HTR-8/SVneo (cell line): ENCODE results near the gene IZUMO1.
A peak's percentile ranks its signal among the peaks of the same experiment; 100 is the strongest.
"Not testable (repeated sequence)": the region's sequence is repeated elsewhere in the genome, so short reads cannot be mapped to it uniquely, and the experiment has no call there.

Experiments used
- DNase-seq: peaks from one replicate; pipeline ENCODE4 v3.0.0; 2011; ENCODE audit warnings: low spot score, mixed read lengths; ENCODE audit not compliant: insufficient read length
- FAIRE-seq: peaks from 2 replicates; lab custom pipeline; 2011; peaks lifted over from hg19 to GRCh38; lab: Jason Lieb, UNC

Gene IZUMO1

DNA sequence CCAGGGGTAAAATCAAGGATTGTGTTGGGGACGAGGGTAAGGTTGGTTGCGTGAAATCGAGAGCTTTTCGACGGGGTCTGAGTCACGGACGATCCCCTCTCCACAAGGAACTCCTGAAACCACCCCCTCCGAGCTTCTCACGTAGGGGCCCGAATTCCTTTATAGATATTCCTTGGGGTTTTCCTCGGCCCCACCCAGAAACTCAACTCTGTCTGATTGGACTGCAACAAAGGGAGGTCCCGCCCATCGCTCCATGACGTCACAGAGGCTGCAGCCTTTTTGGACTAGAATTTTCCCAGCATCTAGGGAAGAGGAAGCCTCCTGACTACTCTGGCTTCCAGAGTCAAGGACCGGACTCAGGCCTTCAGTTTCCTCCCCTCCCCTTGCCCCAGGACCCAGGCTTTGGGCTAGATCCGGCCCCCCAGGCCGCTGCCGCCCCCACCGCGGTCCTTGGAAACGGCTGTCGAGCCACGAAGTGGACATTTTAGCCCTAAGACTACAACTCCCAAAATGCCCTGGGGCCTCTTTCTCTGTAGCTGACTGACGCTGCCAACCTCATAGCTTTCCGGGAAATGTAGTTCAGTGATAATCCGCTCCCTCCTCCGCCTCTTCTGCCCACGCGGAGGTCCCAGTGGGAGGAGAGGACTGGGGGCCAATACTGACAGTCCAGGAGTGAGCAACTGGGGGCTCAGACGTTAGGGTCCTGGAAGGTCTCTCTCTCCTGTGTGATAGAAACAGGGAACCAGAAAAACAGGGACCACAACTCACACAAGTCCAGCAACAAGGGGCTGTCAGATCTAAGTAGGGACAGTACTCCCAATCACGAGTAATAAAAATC is at the start of gene IZUMO1:
TSS of gene IZUMO1 (minus strand) at position 172 of the 838 bp plus-strand sequence. CDS start 1,050 bp downstream, outside the sequence.
- no peak for FAIRE-seq
- DNase-seq, result peak; percentile 93

DNA sequence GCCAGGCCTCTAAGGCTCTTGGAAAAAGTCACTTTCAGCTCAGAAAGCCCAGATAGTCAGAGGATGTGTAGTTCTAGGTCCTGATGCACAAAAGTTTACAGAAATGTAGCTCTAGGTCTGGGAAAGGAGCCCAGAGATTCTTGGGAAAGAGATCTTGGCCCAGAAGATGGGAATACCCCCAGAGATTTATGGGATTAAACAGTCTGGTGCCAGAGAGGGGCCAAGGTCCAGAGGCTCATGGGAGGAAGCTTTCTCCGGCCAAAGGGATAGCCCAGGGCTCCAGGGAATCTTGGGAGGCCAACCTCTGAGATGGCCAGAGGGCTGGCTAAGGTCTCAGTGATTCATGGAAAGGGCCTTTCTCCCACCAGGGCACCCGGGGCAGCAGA is 49.0 kb upstream of the IZUMO1 start:
- FAIRE-seq (no peak), DNase-seq (no peak)

- peak; percentile 96 for FAIRE-seq
- peak; percentile 89 for DNase-seq
Observed at GRCh38 chr19:48795055-48795684, 48.5 kb upstream of the IZUMO1 start.

GRCh38 chr19:48794291-48794690 is 47.6 kb upstream of the IZUMO1 start:
- DNase-seq, result no peak
- FAIRE-seq, result no peak

DNA sequence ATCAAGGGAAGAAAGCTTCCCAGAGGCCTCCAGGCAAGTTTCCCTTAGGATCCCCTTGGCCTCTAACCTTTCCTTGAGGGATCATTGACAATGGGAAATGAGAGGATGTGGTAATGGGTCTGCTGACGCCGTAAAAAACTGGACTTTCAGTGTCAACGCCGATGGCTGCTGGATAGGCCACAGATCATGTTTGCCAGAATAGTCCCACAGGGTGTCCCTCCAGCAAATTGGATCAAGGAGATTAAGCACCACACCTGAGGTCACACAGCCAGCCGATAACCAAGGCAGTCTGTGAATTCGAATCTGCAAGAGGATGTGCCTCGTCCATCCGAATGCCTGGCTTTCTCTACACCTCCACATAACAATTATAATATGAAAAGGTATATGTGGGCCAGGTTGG is 46.6 kb upstream of the IZUMO1 start:
- DNase-seq (no peak), FAIRE-seq (no peak)

DNA sequence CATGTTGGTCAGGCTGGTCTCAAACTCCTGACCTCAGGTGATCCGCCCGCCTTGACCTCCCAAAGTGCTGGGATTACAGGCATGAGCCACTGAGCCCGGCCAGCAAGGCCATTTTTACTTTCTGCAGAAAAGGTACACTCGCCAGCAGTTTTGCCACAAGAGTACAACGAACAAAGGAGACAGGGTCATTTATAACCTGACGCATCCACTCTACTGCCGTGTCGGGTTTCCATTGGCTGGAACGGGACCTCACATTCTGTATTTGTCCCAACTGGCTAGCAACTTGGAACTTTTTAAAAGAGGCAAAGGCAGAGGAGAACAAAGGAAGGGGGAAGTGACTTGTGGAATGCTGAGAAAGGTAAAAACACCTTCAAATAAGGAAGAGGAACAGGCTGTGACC is 40.6 kb upstream of the IZUMO1 start:
- not testable (repeated sequence) for FAIRE-seq, DNase-seq

DNA sequence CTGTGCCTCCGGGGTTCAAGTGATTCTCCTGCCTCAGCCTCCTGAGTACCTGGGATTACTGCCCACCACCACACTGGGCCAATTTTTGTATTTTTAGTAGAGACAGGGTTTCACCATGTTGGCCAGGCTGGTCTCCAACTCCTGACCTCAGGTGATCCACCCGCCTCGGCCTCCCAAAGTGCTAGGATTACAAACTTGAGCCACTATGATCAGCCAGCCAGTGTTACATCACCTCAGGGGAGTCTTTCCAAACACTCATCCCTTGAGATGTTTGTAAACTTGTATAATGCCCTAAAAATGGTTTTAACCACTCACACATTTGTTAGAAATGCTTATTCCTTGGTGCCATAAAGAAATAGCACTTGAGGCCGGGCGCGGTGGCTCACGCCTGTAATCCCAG is 39.7 kb upstream of the IZUMO1 start:
- FAIRE-seq, DNase-seq: not testable (repeated sequence)

DNA sequence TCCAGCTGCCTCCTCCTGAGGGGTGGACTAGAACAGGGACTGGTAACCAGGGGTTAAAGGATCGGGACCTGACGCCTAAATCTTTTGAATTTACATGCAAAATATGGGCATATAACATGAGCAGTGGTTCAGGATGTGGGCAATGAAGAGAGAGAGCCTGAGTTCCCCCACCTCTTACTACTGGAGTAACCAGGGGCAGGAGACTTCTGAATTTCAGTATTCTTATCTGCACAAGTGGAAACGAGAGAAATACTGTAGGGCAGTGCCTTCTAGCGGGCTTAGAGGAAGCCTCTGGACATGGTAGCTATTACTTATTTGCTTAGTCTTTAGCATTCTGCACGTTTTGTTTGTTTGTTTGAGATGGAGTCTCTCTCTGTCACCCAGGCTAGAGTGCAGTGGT is 37.8 kb upstream of the IZUMO1 start:
- no peak for FAIRE-seq
- no peak for DNase-seq

DNA sequence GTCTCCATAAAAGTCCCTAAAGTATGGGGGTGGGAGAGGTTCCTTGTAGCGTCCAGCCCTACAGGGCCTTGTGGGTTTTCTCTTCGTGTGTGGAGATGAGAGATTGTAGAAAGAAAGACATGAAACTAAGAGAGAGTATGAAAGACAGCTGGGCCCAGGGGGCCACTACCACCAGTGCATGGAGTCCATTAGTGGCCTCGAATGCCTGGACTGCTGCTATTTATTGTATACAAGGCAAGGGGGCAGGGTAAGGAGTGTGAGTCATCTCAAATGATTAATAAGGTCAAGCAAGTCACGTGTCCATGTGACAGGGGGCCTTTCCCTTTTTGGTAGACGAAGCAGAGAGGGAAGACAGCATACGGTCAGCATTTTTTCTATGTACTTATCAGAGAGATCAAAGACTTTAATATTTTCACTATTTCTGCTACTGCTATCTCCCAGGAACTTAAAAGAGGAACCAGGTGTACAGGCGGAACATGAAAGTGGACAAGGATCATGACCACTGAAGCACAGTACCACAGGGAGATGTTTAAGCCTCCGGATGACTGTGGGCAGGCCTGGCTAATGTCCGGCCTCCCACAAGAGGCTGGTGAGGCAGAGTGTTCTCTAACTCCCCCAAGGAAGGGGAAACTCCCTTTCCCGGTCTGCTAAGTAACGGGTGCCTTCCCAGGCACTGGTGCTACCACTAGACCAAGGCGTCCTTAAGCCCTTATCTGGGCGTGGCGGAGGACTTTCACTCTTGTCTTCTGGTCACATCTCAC is 34.1 kb upstream of the IZUMO1 start:
- peak; percentile 20 for FAIRE-seq
- no peak for DNase-seq

GRCh38 chr19:48779636-48780035 is 32.9 kb upstream of the IZUMO1 start:
- FAIRE-seq (no peak), DNase-seq (no peak)

DNA sequence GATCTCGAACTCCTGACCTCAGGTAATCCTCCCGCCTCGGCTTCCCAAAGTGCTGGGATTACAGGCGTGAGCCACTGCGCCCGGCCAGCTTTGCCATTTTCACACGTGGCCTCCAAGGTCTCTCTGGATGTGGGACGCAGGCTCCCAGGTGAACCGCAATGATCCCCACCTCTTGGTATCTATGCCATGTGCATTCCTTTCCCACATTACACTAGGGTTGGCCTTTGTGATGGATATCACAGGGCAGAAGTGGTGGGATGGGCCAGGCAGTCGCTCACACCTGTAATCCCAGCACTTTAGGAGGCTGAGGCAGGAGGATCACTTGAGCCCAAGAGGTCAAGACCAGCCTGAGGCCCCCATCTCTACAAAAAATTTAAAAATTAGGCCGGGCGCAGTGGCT is 31.0 kb upstream of the IZUMO1 start:
- FAIRE-seq, result no peak
- DNase-seq, result no peak

DNA sequence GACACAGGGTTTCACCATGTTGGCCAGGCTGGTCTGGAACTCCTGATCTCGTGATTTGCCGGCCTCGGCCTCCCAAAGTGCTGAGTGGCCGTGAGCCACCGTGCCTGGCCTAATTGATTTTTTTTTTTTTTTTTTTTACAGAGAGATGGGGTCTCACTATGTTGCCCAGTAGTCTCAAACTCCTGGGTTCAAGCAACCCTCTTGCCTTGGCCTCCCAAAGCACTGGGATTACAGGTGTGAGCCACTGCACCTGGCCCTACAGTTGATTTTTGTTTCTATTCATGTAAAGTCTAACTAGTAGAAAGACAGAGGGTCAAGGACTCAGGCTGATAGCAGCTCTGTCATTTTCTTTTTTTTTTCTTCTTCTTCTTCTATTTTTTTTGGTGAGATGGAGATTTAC is 30.4 kb upstream of the IZUMO1 start:
- DNase-seq, result no peak
- FAIRE-seq, result no peak

DNA sequence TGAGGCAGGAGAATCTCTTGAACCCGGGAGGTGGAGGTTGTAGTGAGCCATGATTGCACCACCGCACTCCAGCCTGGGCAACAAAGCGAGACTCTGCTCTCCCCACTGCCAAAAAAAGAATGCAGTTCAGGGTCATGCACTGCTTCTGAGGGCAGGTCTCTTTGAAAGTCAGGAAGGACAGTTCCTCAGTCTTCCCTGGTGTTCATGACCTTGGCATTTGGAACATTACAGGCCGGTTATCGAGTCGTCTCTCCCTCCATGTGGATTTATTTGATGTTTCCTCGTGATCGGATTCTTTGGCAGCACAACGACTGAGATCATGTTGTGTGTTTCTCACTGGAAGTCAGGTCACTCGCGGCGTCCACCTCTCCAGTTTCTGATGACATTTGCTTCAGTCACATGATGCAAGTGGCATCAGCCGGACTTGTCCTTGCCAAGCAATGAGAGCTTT is 25.8 kb upstream of the IZUMO1 start:
- FAIRE-seq (no peak), DNase-seq (no peak)

GRCh38 chr19:48770734-48771472 is 24.2 kb upstream of the IZUMO1 start:
- no peak for DNase-seq
- no peak for FAIRE-seq

DNA sequence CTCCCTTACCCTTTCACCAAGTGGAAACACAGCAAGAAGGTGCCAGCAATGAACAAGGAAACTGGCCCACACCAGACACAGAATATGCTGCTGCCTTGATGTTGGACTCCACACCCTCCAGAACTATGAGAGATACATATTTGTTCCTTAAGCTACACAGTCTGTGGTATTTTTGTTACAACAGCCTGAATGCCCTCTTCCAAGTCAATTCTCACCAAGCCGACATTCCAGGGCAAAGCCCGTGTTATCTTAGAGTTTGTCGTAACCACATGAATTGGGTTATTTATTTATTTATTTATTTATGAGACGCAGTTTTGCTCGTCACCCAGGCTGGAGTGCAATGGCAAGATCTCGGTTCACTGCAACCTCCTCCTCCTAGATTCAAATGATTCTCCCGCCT is 23.6 kb upstream of the IZUMO1 start:
- no peak for DNase-seq
- no peak for FAIRE-seq

GRCh38 chr19:48768994-48769713 is 22.4 kb upstream of the IZUMO1 start:
- FAIRE-seq (no peak), DNase-seq (no peak)

DNA sequence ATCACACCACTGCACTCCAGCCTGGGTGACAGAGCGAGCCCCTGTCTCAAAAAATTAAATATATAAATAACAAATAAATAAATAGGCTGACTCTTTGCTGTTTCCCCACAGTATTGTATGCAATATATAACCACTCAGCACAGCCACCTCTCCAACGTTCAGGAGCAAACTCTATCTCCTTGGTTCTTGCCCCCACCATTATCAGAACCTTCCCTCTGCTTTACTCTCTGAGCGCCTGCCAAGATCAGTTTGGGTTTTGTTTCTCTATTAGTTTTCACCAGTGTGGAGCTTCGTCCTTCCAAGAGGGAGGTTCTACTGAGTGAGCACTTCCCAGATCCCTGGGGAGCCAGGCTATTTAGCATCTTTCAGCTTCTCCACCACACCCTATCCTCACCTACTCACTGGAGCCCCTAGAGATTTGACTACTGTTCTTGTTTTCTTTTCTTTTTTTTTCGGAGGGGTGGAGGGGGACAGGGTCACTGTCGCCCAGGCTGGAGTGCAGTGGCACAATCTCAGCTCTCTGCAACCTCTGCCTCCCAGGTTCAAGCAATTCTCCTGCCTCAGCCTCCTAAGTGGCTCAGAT is 21.6 kb upstream of the IZUMO1 start:
- DNase-seq, FAIRE-seq: not testable (repeated sequence)

DNA sequence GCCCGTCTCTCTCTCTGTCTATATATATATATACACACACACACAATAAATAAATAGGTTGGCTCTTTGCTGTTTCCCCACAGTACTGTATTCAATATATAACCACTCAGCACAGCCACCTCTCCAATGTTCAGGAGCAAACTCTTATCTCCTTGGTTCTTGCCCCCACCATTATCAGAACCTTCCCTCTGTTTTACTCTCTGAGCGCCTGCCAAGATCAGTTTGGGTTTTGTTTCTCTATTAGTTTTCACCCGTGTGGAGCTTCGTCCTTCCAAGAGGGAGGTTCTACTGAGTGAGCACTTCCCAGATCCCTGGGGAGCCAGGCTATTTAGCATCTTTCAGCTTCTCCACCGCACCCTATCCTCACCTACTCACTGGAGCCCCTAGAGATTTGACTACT is 19.1 kb upstream of the IZUMO1 start:
- DNase-seq, FAIRE-seq: not testable (repeated sequence)
